HG03469 (cell line): ENCODE measurements around the gene CPNE1.

Source experiments
- ATAC-seq: cut with Tn5 transposase; IDR thresholded peaks from one replicate; pipeline ENCODE4 v1.9.1; 2021; ENCODE audit warnings: mild to moderate bottlenecking, moderate library complexity, moderate number of reproducible peaks; ENCODE audit not compliant: unreplicated experiment

Gene CPNE1

GRCh38 chr20:35600993-35601973, 63.4 kb downstream of the CPNE1 start:
- no peak for ATAC-seq

- no peak for ATAC-seq
These were observed 64.3 kb downstream of the CPNE1 start for GRCh38 chr20:35600176-35600992.

DNA sequence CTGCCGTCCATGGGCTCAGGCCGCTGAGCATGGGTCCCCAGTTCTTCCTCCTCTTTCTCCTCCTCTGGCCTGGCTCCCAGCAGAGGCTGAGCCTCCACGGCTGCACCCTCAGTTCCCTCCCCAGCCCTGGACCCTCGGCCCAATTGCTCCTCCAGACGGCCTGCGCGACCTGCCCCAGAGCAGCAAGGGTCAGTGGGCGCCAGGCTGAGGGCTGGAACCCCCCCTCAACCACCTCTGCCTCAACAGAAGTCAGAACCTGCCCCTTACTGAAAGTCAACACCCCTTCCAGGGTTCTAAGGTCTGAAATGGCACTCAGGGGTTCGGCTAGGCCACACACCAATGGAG, 65.0 kb downstream of the CPNE1 start:
- ATAC-seq, result no peak

- ATAC-seq, result no peak
These were observed 65.6 kb downstream of the CPNE1 start for GRCh38 chr20:35598899-35599775.

GRCh38 chr20:35598476-35598875, 66.2 kb downstream of the CPNE1 start:
- ATAC-seq, result no peak

DNA sequence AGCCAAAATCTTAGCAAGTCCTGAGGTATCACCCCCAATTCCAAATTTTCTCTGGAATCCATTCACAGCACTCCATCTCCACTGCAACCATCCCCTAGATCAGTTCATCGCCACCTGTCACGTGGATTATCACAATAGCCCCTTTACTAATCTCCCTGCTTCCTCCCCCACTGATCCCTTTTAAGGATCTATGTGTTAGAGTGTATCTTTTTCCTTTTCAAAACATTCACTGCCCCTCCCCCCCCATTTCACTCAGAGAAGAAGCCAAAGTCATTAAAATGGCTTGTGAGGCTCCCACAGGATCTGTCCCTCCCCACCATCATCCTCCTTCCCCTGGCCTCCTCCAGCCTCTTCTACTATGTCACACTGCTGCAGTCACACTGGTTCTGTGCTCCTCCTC, 67.5 kb downstream of the CPNE1 start:
- ATAC-seq, result no peak

DNA sequence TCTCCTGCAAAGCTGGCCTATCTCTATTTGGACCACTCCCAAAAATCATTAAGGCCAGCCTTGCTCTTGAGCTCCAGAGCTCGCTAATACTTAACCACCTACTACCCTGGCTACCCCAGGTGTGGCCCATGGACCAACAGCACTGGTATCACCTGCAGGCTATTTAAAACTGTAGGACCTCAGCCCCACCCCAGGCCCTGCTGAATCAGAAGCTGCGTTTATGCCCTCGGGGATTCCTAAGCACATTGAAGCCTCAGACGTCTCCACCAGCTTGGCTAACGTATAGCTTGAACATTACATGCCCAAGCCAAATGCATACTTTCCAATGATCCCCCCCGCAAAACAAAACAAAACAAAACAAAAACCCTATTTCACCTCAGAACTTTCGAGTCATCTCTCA, 68.8 kb downstream of the CPNE1 start:
- ATAC-seq, result no peak

GRCh38 chr20:35595456-35595855, 69.2 kb downstream of the CPNE1 start:
- no peak for ATAC-seq

- no peak for ATAC-seq
These were observed 72.2 kb downstream of the CPNE1 start for GRCh38 chr20:35592339-35592974.

DNA sequence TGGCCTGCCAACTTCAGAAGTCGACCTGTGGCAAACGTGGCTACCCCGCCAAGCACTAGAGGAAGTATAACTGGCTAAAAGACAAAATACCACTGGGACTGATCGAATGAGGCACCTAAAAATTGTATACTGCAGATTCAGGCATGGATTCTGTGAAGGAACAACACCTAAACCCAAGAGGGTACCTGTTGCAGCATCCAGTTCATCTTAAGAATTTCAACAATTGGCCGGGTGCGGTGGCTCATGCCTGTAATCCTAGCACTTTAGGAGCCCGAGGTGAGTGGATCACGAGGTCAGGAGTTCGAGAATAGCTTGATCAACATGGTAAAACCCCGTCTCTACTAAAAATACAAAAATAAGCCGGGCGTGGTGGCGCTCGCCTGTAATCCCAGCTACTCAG, 76.3 kb downstream of the CPNE1 start:
- no peak for ATAC-seq

GRCh38 chr20:35587436-35587835, 77.3 kb downstream of the CPNE1 start:
- ATAC-seq, result no peak

DNA sequence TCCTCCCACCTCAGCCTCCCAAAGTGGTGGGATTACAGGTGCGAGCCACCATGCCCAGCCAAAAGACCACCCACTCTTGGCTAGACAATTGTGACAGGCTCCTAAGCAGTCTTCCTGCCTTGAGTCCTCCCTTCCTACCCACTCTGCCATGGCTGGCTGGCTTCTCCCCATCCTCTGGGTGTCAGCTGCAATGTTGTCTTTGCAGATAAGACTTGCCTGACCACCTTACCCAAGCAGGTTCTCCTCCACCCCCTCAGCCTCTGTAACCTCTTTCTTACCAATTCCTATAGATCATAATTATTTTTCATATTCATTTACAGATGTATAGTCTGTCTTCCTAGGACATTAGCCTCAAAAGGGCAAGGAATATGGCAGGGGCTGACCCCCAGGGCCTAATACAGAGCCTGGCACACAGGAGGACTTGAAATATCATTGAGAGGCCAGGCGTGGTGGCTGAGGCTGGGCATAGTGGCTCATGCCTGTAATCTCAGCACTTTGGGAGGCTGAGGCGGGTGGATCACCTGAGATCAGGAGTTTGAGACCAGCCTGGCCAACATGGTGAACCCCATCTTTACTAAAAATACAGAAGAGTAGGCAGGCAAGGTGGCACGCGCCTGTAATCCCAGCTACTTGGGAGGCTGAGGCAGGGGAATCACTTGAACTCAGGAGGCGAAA, 77.8 kb downstream of the CPNE1 start:
- no peak for ATAC-seq

DNA sequence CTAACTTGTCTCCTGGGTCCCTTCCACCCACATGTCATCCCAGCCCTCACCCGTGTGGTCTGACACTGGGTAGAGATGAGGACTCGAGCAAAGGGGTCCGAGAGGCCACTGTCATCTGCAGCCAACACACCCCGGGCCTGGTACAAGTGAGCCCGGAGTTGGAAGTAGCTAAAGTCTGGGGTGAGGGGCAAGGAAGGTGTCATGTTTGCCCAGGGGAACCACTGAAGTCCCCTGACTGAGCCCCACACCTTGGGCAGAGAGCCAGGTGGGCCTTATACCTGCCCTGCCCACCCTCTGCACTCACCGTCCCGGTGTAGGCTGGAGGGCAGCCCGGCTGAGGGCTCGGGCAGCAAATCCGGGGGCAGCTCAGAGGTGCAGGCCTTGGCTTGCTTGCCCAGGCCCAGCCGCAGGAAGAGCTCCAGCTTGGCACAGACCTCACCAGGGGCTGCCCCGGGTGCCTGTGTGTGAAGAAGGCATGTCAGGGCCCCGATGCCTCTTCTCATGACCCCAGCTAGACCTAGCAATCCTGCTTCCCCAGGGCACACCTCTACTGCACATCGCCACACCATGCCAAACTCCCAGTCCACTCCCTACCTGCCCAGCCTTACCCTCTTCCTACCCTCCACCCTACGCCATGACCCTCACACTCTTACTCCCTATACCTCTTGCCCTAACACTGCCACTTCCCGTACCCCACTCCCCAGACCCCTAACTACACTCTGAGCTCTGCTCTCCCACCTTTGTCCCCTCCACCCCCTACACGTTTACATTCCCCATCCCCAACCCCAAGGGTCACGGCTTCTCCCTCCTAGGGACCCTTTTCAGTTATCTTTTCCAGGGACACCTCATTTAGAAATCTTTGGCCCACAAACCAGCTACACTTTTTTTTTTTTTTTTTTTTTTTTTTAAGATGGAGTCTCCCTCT, 80.8 kb downstream of the CPNE1 start:
- ATAC-seq, result no peak

DNA sequence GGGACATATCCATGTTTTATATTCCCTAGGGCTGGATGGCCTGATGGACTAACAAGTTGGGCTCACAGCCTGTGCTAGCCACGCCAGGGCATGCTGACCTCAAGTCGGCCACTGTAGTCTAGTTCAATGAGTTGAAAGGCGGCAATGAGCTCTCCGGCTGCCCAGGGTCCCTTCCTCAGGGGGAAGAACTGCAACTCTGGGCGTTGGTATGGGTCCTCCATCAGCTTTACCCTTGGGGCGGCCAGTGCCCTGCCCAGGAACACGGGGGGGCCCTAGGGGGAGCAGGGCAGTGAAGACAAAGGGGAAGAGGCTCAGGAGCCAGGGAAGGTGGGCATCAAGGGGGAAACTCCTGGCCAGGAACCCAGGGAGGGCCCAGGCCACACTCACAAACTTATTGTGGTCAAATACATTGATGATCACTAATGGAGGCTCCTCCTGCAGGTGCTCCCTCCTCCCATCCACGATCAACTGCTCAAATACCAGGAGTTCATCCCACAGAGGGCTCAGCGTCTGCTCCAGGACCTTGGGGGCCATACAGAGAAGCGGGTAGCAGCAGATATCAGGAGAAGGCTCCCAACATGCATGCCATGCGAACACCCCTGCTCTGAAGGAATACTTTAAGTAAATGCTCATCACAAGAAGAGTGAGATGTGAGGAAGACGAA, 81.8 kb downstream of the CPNE1 start:
- ATAC-seq, result no peak

DNA sequence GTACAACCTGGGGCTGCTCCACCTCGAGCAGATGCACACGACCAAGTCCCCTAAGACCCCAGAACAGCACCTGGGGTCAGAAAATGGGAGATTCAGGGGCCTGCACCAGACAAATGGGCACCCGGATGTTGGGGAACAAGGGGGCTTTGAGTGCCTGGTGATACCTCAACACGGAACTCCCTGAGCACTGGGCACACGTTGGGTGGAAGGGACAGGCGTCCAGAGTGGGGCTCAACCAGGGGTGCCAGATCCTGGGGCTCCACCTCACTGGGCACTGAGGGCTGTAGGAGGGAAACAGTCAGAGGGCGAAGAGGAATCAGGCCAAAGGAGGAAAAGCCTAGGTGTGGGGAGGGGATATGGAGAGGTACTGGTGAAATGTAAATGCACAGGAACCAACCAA, 82.6 kb downstream of the CPNE1 start:
- no peak for ATAC-seq

DNA sequence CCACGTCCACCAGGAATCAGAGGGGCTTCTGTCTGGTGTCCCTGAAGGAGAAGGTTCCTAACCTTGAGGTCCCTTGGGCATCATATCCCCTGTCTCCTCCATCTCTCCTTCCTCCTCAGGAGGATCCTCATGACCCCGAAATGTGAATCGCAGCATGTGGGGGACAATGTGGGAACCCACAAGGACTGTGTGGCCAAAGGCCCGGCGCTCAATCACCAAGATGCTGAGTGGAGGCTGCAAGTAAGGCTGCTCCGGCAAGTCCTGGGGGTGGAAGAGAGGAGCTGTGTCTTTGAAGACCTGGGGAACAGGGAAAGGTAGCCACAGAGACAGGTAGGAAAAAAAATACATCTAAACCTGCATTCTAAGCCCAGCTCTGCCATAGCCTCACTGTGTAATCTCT, 85.5 kb downstream of the CPNE1 start:
- no peak for ATAC-seq

DNA sequence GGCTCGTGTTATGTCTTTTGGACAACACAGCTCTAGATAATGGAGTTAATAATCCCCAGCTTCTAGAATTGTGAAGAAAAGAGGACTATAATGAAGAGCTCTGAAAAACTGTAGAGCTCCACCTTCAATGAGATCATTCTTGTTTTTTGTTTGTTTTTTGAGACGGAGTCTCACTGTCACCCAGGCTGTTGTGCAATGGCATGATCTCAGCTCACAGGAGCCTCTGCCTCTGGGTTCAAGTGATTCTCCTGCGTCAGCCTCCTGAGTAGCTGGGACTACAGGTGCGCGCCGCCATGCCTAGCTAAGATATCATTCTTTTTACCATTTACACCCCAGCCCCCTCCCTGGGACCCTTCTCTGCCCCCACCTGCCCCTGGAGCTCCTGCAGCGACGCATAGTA, 86.2 kb downstream of the CPNE1 start:
- ATAC-seq, result no peak

DNA sequence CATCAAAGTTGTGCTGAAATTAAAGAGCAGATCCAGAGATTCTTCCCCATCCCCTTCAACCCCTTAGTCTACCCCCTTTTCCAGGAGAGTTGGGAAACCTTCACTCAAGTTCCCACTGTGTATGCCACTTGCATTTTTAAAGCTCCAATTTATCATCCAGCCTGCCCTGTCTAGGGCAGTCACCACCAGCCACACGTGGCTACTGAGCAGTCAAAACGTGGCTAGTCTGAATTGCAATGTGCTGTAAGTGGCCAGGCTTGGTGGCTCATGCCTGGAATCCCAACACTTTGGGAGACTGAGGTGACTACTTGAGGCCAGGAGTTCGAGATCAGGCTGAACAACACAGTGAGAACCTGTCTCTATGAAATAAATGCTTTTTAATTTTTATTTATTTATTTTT, 87.9 kb downstream of the CPNE1 start:
- ATAC-seq, result no peak
